Ovary (tissue), 9 donors: Measurements from ENCODE around the gene SCIN. TPM values are rescaled to one million over a fixed set of nuclear protein-coding genes. Genes with fewer than 3 reads are reported as not detected.

Experiments used
- DNase-seq, 5 donors: peaks; one replicate each; pipeline ENCODE4 v3.0.0-alpha.2; 2019 to 2020
- H3K27ac ChIP-seq, 2 donors: fragments of 200-600 bp; one replicate each; pipeline versions ENCODE4 v1.5.1 to v1.8.0; 2019 to 2022
- H3K27me3 ChIP-seq: fragments of 200-600 bp; one replicate; pipeline ENCODE4 v1.8.0; 2022
- H3K36me3 ChIP-seq: fragments of 200-600 bp; sonication (generic); one replicate; pipeline ENCODE4 v1.5.1; 2019
- H3K4me1 ChIP-seq: one replicate; pipeline ENCODE4 v1.8.1; 2013; ENCODE audit warnings: mild to moderate bottlenecking, moderate library complexity; ENCODE audit not compliant: insufficient read depth
- H3K4me3 ChIP-seq: fragments of 200-600 bp; sonication (generic); one replicate; pipeline ENCODE4 v1.5.1; 2017
- H3K9me3 ChIP-seq, 2 donors: fragments of 200-600 bp in 1 of 2; sonication (generic) in 1 of 2; one replicate each; pipeline versions ENCODE4 v1.5.1 to v1.8.1; 2013 to 2019; ENCODE audit warnings: mild to moderate bottlenecking in 1 of 2, moderate library complexity in 1 of 2
- CTCF ChIP-seq, 3 donors: fragments of 450-650 bp in 2 of 3; fragments of 200-600 bp in 1 of 3; IDR thresholded peaks; one replicate each; pipeline versions ENCODE4 v1.5.1 to v1.8.0; 2016 to 2022; ENCODE audit warnings: antibody characterized with exemption in 3 of 3, mild to moderate bottlenecking in 1 of 3
- EP300 ChIP-seq: sonication (generic); formaldehyde crosslinking; IDR thresholded peaks from one replicate; pipeline ENCODE4 v1.6.1; 2017; ENCODE audit warnings: antibody characterized with exemption
- POLR2A ChIP-seq: fragments of 450-650 bp; IDR thresholded peaks from one replicate; pipeline ENCODE4 v1.6.1; 2017; ENCODE audit warnings: antibody characterized with exemption, mild to moderate bottlenecking, moderate library complexity
- WGBS, 3 donors: extraction: QIAGEN DNeasy Blood & Tissue Kit in 1 of 3; methylation state at CpG; one replicate each; pipeline versions ENCODE4 v1.1.5 to v1.1.7; 2013 to 2017; 5-methylcytosine and 5-hydroxymethylcytosine counted together
- intact Hi-C, 4 donors: fragments of 100-400 bp; cut with DNase I; formaldehyde crosslinking; loops; one replicate each; pipeline versions ENCODE4 v1.11.0 to v1.15.1; 2022 to 2023
- polyA plus RNA-seq, 2 donors: library from polyadenylated mRNA; stranded (reverse); fragments of 200-250 nt in 1 of 2; fragments of 350-450 nt in 1 of 2; fragmentation: Illumina TruSeq in 1 of 2; extraction: RNeasy Lipid Tissue Mini Kit (QIAGEN cat#74804) in 1 of 2; gene quantifications; one replicate each; pipeline ENCODE4 v1.2.3, GENCODE V29; 2013 to 2014
- total RNA-seq, 7 donors: library from RNA; depleted of rRNA in 2 of 7; stranded (reverse); fragments of >200 nt in 2 of 7; fragmentation: NEBNext Ultra II Directional in 3 of 7; extraction: Animal tissue kit (Norgen Biotek cat#: 25700) in 3 of 7; gene quantifications; one replicate each; pipeline versions ENCODE4 v1.1.0 to v1.2.4, GENCODE V29; 2016 to 2023
- donor health status: DM: no; HTN: no; CAD: no; lungs with moderate emphysema.
- donor health status: DM: no; HTN: no; CAD: no.
- donor health status: Bipolar disorder and iron deficiency.
- donor health status: DM: yes; HTN: yes; CAD: no.
- donor health status: DM: no; HTN: no; CAD: no.
- donor health status: DM: yes; HTN: yes; CAD: no.

The SCIN gene
- total and polyA plus RNA-seq, 9 donors: 1.3 to 5.1 (median 2.2) TPM

GRCh38 chr7:12683678-12684585 lies 113.4 kb downstream of the SCIN start:
- intact Hi-C loops: loop anchor here in 1 of 4 donors (10.0 kb wide), 1 partner anchor 581 kb away; no protein-coding TSS in a partner anchor
- WGBS, 3 donors: 38 to 51% (median 45%) methylated on average over 2 of the region's 2 CpGs
- H3K9me3 ChIP-seq: no peaks in the 10 kb centered on the region
- H3K36me3 ChIP-seq: no peaks in the 10 kb centered on the region
- TF ChIP-seq POLR2A (no peak), CTCF (IDR thresholded peaks at IDR 0.05) (peak in 1 of 3 donors; percentile 15)
- no peak overlapping the region for H3K27ac ChIP-seq
- DNase-seq: no peak
- no peak overlapping the region for H3K4me3 ChIP-seq
- H3K27me3 ChIP-seq: no peaks in the 10 kb centered on the region
- H3K4me1 ChIP-seq: no peaks in the 10 kb centered on the region

GRCh38 chr7:12684733-12685132 lies 114.2 kb downstream of the SCIN start:
- Histone ChIP-seq H3K27me3 (no peaks in the 10 kb centered on the region), H3K4me1 (no peaks in the 10 kb centered on the region), H3K4me3 (no peak overlapping the region), H3K27ac (no peak overlapping the region), H3K36me3 (no peaks in the 10 kb centered on the region), H3K9me3 (no peaks in the 10 kb centered on the region)
- TF ChIP-seq POLR2A (no peak), CTCF (IDR thresholded peaks at IDR 0.05) (no peak), EP300 (no peak)
- DNase-seq: no peak
- intact Hi-C loops: loop anchor here in 1 of 4 donors (10.0 kb wide), 1 partner anchor 580 kb away; no protein-coding TSS in a partner anchor
- 91 to 94% (median 93%) methylated on average over 19 of the region's 19 CpGs for WGBS, 3 donors

- Histone ChIP-seq H3K4me1 (no peaks in the 10 kb centered on the region), H3K27me3 (no peaks in the 10 kb centered on the region), H3K9me3 (no peaks in the 10 kb centered on the region), H3K36me3 (no peaks in the 10 kb centered on the region), H3K4me3 (no peak overlapping the region), H3K27ac (no peak overlapping the region)
- intact Hi-C loops: loop anchor here in 1 of 4 donors (10.0 kb wide), 1 partner anchor 579 kb away; no protein-coding TSS in a partner anchor
- 78 to 85% (median 84%) methylated on average over 13 of the region's 13 CpGs for WGBS, 3 donors
- no peak for TF ChIP-seq CTCF (IDR thresholded peaks at IDR 0.05)
- no peak for TF ChIP-seq POLR2A
- no peak for TF ChIP-seq EP300
- peak in 2 of 5 donors; percentile 28 for DNase-seq
Measured at GRCh38 chr7:12685550-12685949, 115.0 kb downstream of the SCIN start.

- Histone ChIP-seq H3K27ac (peak overlapping the region; percentile 60 to 77), H3K27me3 (no peaks in the 10 kb centered on the region), H3K36me3 (no peaks in the 10 kb centered on the region), H3K4me1 (no peaks in the 10 kb centered on the region), H3K9me3 (no peaks in the 10 kb centered on the region), H3K4me3 (peak overlapping the region; percentile 81)
- intact Hi-C loops: loop anchor here in 1 of 4 donors (10.0 kb wide), 1 partner anchor 578 kb away; no protein-coding TSS in a partner anchor
- 2 to 4% (median 2%) methylated on average over 35 to 54 of the region's 54 CpGs for WGBS, 3 donors
- TF ChIP-seq POLR2A (no peak), CTCF (IDR thresholded peaks at IDR 0.05) (peak; percentile 61 to 96 (median 94))
- DNase-seq: peak; percentile 79 to 94 (median 89)
Measured at GRCh38 chr7:12686234-12686890, 115.8 kb downstream of the SCIN start.
